GM12878 (cell line): ENCODE data around the gene CTNNA2. TPM values are rescaled to one million over a fixed set of nuclear protein-coding genes. Genes with fewer than 3 reads are reported as not detected.

ENCODE experiments used
- ATAC-seq: fragments of 200-7000 bp; cut with Tn5 transposase; 3 replicates; pipeline ENCODE4 v1.9.1; 2020; ENCODE audit warnings: mild to moderate bottlenecking, moderate library complexity
- BruUV-seq: library from RNA; stranded (reverse); fragments of 400-500 nt; replicated peaks from 2 replicates; lab custom pipeline; 2021; lab: Mats Ljungman, UMichigan
- CTCF ChIA-PET: fragments of 300-600 bp; sonication (Branson Sonifier 250); formaldehyde crosslinking; extraction: SDS; loops from one replicate; lab custom pipeline; 2021; ENCODE audit warnings: inconsistent platforms; lab: Yijun Ruan, JAX
- POLR2A ChIA-PET: fragments of 350-600 bp; formaldehyde crosslinking; extraction: SDS; loops from one replicate; lab custom pipeline; 2021; ENCODE audit warnings: inconsistent platforms; lab: Charles Lee
- RAD21 ChIA-PET: fragments of 300-600 bp; sonication (Branson Sonifier 250); formaldehyde crosslinking; loops from one replicate; lab custom pipeline; 2023; ENCODE audit warnings: antibody characterized with exemption; ENCODE audit not compliant: unreplicated experiment; lab: Charles Lee
- SMC1A ChIA-PET: fragments of 300-600 bp; sonication (Branson Sonifier 250); formaldehyde crosslinking; loops from one replicate; lab custom pipeline; 2023; ENCODE audit not compliant: unreplicated experiment, uncharacterized antibody; lab: Charles Lee
- DNase-seq: peaks from one replicate; pipeline ENCODE4 v3.0.0-alpha.2; 2011; ENCODE audit warnings: low read depth, low spot score
- FAIRE-seq: peaks from 3 replicates; lab custom pipeline; 2011; peaks lifted over from hg19 to GRCh38; lab: Jason Lieb, UNC
- H2AFZ ChIP-seq: 2 replicates; pipeline ENCODE4 v1.6.0; 2011; ENCODE audit warnings: low read depth, low read length, control low read depth; ENCODE audit not compliant: control insufficient read depth
- H3K27ac ChIP-seq: 2 replicates; pipeline ENCODE4 v1.5.1; 2011; ENCODE audit warnings: control low read depth; ENCODE audit not compliant: control insufficient read depth, insufficient read depth
- H3K27me3 ChIP-seq, 2 experiments: replicated peaks in 1 of 2; 2 replicates each; pipeline versions ENCODE4 v1.6.0 to v1.6.1; 2011; ENCODE audit warnings: low read length in 1 of 2; ENCODE audit not compliant: control insufficient read depth in 2 of 2, insufficient read depth in 2 of 2
- H3K36me3 ChIP-seq, 2 experiments: 2 replicates each; pipeline ENCODE4 v1.5.1; 2011; ENCODE audit warnings: low read length in 1 of 2; ENCODE audit not compliant: control insufficient read depth in 2 of 2, insufficient read depth in 2 of 2
- H3K4me1 ChIP-seq: 2 replicates; pipeline ENCODE4 v1.6.1; 2011; ENCODE audit warnings: mild to moderate bottlenecking, low read length, moderate library complexity, mixed read lengths; ENCODE audit not compliant: control insufficient read depth, insufficient read depth
- H3K4me2 ChIP-seq: 2 replicates; pipeline ENCODE4 v1.6.0; 2011; ENCODE audit warnings: control low read depth; ENCODE audit not compliant: control insufficient read depth, insufficient read depth
- H3K4me3 ChIP-seq: fragments of 200-600 bp; sonication (generic); 2 replicates; pipeline ENCODE4 v1.5.1; 2016
- H3K79me2 ChIP-seq: 2 replicates; pipeline ENCODE4 v1.6.0; 2011; ENCODE audit warnings: low read length; ENCODE audit not compliant: control insufficient read depth, insufficient read depth
- H3K9ac ChIP-seq: 2 replicates; pipeline ENCODE4 v1.8.0; 2011; ENCODE audit warnings: low read length, control low read depth, mixed read lengths; ENCODE audit not compliant: control insufficient read depth, insufficient read depth
- H3K9me3 ChIP-seq: replicated peaks from 3 replicates; pipeline ENCODE4 v1.5.1; 2011; ENCODE audit warnings: mild to moderate bottlenecking, low read length; ENCODE audit not compliant: control insufficient read depth, insufficient read depth
- H4K20me1 ChIP-seq: 2 replicates; pipeline ENCODE4 v1.6.0; 2011; ENCODE audit not compliant: control insufficient read depth, insufficient read depth
- GATAD2B ChIP-seq: fragments of 450-650 bp; conservative IDR thresholded peaks from 2 replicates; pipeline ENCODE4 v1.6.1; 2017; ENCODE audit warnings: low read depth, mild to moderate bottlenecking, moderate library complexity
- MYB ChIP-seq: fragments of 150-350 bp; IDR thresholded peaks from 2 replicates; pipeline ENCODE4 v1.6.1; 2014; ENCODE audit warnings: mild to moderate bottlenecking, low read depth, low read length, borderline replicate concordance
- POU2F2 ChIP-seq: IDR thresholded peaks from 3 replicates; pipeline ENCODE4 v1.6.1; 2011; ENCODE audit warnings: low read depth, mild to moderate bottlenecking, low read length, borderline replicate concordance
- RBBP5 ChIP-seq: fragments of 200-600 bp; sonication (generic); conservative IDR thresholded peaks from 2 replicates; pipeline ENCODE4 v1.6.1; 2016
- RCOR1 ChIP-seq: conservative IDR thresholded peaks from 2 replicates; pipeline ENCODE4 v1.6.1; 2012; ENCODE audit warnings: low read depth, low read length, improper control_type of control experiment
- SP1 ChIP-seq: IDR thresholded peaks from one replicate; pipeline ENCODE4 v1.6.1; 2011; ENCODE audit warnings: low read depth, low read length
- ZNF622 ChIP-seq: fragments of 450-650 bp; IDR thresholded peaks from 2 replicates; pipeline ENCODE4 v1.6.1; 2017; ENCODE audit warnings: mild to moderate bottlenecking, inconsistent platforms
- WGBS: methylation state at CpG from one replicate; pipeline ENCODE4 v1.1.6; 2016; ENCODE audit warnings: low lambda C conversion rate; ENCODE audit not compliant: insufficient replicate concordance, insufficient coverage; ENCODE audit errors: missing lambda C conversion rate; 5-methylcytosine and 5-hydroxymethylcytosine counted together
- in situ Hi-C: fragments of 300-500 bp; cut with MboI; formaldehyde crosslinking; loops from 9 replicates; pipeline ENCODE4 v1.14.3; 2018; ENCODE audit warnings: mixed read lengths
- intact Hi-C: fragments of 100-400 bp; cut with micrococcal nuclease; formaldehyde crosslinking; loops from one replicate; pipeline ENCODE4 v1.14.2; 2022; ENCODE audit not compliant: unreplicated experiment
- polyA plus RNA-seq, 11 experiments: library from polyadenylated mRNA; depleted of rRNA in 4 of 11; unstranded in 6 of 11; stranded (reverse) in 5 of 11; fragments of >200 nt; fragmentation: Nextera tagmentation in 4 of 11; fragmentation: Illumina TruSeq in 1 of 11; extraction: Ambion mirVana in 4 of 11; extraction: Trizol in 1 of 11; gene quantifications; 1 replicate in 1 of 11; 2 replicates in 10 of 11; pipeline versions ENCODE4 v1.2.1 to v1.2.3, GENCODE V29; 2011 to 2016; ENCODE audit warnings: inconsistent platforms in 2 of 11, missing spikeins in 2 of 11, low read depth in 1 of 11
- total RNA-seq, 4 experiments: library from RNA; depleted of rRNA in 3 of 4; stranded (reverse); fragments of >200 nt in 3 of 4; fragmentation: Illumina TruSeq in 1 of 4; extraction: Trizol in 1 of 4; gene quantifications; 2 replicates each; pipeline versions ENCODE4 v1.2.1 to v1.2.3, GENCODE V29; 2013 to 2021
- TF ChIP-seq, protein P1 (sequence below): fragments of 450-650 bp; formaldehyde crosslinking; IDR thresholded peaks from 2 replicates; pipeline ENCODE4 v1.5.0; 2022; ENCODE audit warnings: mild to moderate bottlenecking, missing genetic modification characterization
- TF ChIP-seq, protein P2 (sequence below): IDR thresholded peaks from 2 replicates; pipeline ENCODE4 v1.6.1; 2012; ENCODE audit warnings: low read length, inconsistent platforms
- TF ChIP-seq, protein P3 (sequence below): fragments of 450-650 bp; IDR thresholded peaks from 2 replicates; pipeline ENCODE4 v1.6.1; 2018; ENCODE audit warnings: mild to moderate bottlenecking, low read depth, moderate library complexity; ENCODE audit not compliant: partially characterized antibody
- TF ChIP-seq, protein P4 (sequence below): IDR thresholded peaks from 2 replicates; pipeline ENCODE4 v1.6.1; 2012; ENCODE audit warnings: low read depth, low read length, improper control_type of control experiment

Gene CTNNA2
- total and polyA plus RNA-seq, 10 of the 15 experiments (the other 5 are each of a cell fraction or from before 2014, with no cell fraction given): 2.4 to 36.2 (median 6.6) TPM

DNA sequence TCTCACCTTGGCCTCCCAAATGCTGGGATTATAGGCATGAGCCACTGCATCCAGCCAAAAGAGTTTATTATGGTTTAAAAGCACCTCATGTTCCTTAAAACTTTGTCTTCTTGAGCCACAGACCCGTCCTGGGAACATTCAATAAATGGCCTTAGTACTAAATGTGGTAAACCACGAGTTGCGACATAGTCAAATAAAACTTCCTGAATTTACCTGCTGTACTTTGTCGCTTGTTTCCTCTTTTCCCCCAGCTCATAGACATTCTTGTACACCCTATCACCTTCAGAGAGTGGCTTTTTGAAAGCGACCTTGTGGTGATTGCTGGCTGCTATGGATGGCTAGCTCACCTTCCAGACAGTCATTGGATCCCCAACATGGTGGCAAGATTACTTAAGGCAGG lies 481.3 kb downstream of the CTNNA2 start:
- no peak overlapping the region for H3K4me2 ChIP-seq
- no TSS peak for BruUV-seq
- H3K9ac ChIP-seq: no peak overlapping the region
- no peak overlapping the region for H3K27ac ChIP-seq
- TF ChIP-seq SP1: no peak
- no peak for TF ChIP-seq GATAD2B
- no peak for TF ChIP-seq RBBP5
- TF ChIP-seq, protein P1, sequence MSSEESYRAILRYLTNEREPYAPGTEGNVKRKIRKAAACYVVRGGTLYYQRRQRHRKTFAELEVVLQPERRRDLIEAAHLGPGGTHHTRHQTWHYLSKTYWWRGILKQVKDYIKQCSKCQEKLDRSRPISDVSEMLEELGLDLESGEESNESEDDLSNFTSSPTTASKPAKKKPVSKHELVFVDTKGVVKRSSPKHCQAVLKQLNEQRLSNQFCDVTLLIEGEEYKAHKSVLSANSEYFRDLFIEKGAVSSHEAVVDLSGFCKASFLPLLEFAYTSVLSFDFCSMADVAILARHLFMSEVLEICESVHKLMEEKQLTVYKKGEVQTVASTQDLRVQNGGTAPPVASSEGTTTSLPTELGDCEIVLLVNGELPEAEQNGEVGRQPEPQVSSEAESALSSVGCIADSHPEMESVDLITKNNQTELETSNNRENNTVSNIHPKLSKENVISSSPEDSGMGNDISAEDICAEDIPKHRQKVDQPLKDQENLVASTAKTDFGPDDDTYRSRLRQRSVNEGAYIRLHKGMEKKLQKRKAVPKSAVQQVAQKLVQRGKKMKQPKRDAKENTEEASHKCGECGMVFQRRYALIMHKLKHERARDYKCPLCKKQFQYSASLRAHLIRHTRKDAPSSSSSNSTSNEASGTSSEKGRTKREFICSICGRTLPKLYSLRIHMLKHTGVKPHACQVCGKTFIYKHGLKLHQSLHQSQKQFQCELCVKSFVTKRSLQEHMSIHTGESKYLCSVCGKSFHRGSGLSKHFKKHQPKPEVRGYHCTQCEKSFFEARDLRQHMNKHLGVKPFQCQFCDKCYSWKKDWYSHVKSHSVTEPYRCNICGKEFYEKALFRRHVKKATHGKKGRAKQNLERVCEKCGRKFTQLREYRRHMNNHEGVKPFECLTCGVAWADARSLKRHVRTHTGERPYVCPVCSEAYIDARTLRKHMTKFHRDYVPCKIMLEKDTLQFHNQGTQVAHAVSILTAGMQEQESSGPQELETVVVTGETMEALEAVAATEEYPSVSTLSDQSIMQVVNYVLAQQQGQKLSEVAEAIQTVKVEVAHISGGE (CRISPR knock-in tag): no peak
- TF ChIP-seq, protein P2, sequence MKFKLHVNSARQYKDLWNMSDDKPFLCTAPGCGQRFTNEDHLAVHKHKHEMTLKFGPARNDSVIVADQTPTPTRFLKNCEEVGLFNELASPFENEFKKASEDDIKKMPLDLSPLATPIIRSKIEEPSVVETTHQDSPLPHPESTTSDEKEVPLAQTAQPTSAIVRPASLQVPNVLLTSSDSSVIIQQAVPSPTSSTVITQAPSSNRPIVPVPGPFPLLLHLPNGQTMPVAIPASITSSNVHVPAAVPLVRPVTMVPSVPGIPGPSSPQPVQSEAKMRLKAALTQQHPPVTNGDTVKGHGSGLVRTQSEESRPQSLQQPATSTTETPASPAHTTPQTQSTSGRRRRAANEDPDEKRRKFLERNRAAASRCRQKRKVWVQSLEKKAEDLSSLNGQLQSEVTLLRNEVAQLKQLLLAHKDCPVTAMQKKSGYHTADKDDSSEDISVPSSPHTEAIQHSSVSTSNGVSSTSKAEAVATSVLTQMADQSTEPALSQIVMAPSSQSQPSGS: no peak
- no peak for TF ChIP-seq RCOR1
- TF ChIP-seq, protein P3, sequence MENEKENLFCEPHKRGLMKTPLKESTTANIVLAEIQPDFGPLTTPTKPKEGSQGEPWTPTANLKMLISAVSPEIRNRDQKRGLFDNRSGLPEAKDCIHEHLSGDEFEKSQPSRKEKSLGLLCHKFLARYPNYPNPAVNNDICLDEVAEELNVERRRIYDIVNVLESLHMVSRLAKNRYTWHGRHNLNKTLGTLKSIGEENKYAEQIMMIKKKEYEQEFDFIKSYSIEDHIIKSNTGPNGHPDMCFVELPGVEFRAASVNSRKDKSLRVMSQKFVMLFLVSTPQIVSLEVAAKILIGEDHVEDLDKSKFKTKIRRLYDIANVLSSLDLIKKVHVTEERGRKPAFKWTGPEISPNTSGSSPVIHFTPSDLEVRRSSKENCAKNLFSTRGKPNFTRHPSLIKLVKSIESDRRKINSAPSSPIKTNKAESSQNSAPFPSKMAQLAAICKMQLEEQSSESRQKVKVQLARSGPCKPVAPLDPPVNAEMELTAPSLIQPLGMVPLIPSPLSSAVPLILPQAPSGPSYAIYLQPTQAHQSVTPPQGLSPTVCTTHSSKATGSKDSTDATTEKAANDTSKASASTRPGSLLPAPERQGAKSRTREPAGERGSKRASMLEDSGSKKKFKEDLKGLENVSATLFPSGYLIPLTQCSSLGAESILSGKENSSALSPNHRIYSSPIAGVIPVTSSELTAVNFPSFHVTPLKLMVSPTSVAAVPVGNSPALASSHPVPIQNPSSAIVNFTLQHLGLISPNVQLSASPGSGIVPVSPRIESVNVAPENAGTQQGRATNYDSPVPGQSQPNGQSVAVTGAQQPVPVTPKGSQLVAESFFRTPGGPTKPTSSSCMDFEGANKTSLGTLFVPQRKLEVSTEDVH: no peak
- TF ChIP-seq ZNF622: no peak
- no peak for TF ChIP-seq MYB
- TF ChIP-seq, protein P4, sequence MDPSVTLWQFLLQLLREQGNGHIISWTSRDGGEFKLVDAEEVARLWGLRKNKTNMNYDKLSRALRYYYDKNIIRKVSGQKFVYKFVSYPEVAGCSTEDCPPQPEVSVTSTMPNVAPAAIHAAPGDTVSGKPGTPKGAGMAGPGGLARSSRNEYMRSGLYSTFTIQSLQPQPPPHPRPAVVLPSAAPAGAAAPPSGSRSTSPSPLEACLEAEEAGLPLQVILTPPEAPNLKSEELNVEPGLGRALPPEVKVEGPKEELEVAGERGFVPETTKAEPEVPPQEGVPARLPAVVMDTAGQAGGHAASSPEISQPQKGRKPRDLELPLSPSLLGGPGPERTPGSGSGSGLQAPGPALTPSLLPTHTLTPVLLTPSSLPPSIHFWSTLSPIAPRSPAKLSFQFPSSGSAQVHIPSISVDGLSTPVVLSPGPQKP: no peak
- no peak for TF ChIP-seq POU2F2
- H4K20me1 ChIP-seq: no peaks in the 10 kb centered on the region
- no peaks in the 10 kb centered on the region for H3K9me3 ChIP-seq
- H3K4me1 ChIP-seq: no peaks in the 10 kb centered on the region
- H3K79me2 ChIP-seq: no peaks in the 10 kb centered on the region
- no peak overlapping the region for H2AFZ ChIP-seq
- DNase-seq: no peak
- ChIA-PET RAD21 (no interaction called here), CTCF (interaction anchor here (0.9 kb wide), 1 partner anchor 13 kb away, joined by 4 read pairs; no protein-coding TSS in a partner anchor), SMC1A (no interaction called here), POLR2A (no interaction called here)
- WGBS: 36% methylated on average over 5 of the region's 5 CpGs
- FAIRE-seq: no peak
- no peak for ATAC-seq
- H3K4me3 ChIP-seq: no peak overlapping the region
- in situ Hi-C loops (no loop called here), intact Hi-C loops (no loop called here)
- H3K27me3 ChIP-seq: no peaks in the 10 kb centered on the region
- no peaks in the 10 kb centered on the region for H3K36me3 ChIP-seq
